MV-4-11 (cell line): Measurements from ENCODE around the gene SNCA.

Experiments
- DNase-seq: peaks from one replicate; lab custom pipeline; 2025; lab: John Stamatoyannopoulos, UW

SNCA gene

DNA sequence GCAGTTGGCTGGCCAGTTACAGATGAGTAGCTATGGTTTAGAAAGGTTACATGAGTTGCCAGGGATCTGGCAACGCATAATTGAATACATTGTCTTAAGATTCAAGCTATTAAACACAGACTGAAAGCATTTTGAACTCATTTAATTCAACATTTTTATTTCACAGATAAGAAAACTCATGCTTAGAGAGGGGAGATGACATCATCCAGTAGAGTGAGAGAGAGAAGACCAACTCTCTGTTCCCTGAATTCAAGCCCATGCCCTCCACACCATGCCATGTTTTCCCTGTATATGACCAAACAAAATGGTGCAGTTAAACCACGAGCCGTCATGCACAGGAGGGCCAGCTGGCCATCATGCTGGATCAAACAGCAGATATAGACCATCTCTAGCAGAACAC lies 22.6 kb downstream of the SNCA start:
- no peak for DNase-seq

DNA sequence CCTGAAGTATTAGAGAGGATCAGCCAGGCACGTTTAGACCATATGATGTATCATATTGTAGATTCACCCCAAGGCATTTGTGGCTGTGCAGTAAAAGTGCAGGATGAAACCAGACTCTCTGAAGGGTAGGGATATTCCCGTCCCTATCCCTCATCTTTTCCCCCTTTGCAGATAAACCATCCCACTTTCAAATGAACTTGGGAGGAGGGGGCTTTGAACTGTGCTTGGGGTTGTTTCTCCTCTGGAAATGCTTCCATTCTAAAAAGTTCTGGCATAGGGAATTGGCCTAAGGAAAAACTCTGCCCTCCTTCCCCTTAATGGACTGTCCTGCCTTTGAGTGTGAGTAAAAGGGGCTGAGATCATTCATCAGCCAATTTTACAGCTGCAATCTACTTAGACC lies 23.8 kb downstream of the SNCA start:
- no peak for DNase-seq

DNA sequence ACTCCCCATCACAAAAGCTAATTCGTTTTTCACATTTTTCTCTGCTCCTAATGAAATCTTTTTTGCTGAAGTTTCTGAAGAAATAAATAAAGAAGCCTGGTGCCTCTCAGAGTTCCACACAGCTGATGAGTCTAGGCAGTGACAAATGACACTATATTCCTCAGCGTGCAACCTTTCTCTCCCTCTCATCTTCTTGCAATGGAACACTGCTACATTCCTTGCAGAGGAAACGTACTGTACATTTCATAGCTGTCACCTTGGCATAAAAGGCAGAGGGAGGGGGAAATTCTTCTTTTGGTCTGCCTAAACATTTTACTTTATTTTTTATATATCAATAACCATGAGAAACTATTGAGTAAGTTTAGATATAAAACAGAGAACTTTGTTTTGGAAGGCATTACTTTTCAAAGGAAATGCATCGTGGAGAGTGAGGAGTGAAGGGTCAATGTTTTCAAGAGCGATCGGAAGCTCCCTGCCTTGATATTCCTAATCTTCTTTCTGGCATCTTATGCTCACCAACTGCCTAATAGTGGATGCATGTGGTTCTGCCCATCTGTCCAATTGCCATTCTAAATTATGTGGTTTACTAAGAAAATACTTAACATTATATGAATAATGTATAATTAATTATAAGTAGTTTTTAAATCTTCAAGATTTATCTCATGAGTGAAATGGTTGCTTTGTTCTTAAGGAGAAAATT lies 29.4 kb downstream of the SNCA start:
- no peak for DNase-seq

GRCh38 chr4:89805297-89805696 lies 31.7 kb downstream of the SNCA start:
- no peak for DNase-seq

GRCh38 chr4:89803915-89804314 lies 33.0 kb downstream of the SNCA start:
- DNase-seq = no peak

- no peak for DNase-seq
These were observed 33.9 kb downstream of the SNCA start for GRCh38 chr4:89803036-89803435.

GRCh38 chr4:89800527-89801103 lies 36.3 kb downstream of the SNCA start:
- no peak for DNase-seq

GRCh38 chr4:89800012-89800516 lies 36.9 kb downstream of the SNCA start:
- DNase-seq = no peak

- no peak for DNase-seq
These were observed 37.9 kb downstream of the SNCA start for GRCh38 chr4:89799071-89799470.

DNA sequence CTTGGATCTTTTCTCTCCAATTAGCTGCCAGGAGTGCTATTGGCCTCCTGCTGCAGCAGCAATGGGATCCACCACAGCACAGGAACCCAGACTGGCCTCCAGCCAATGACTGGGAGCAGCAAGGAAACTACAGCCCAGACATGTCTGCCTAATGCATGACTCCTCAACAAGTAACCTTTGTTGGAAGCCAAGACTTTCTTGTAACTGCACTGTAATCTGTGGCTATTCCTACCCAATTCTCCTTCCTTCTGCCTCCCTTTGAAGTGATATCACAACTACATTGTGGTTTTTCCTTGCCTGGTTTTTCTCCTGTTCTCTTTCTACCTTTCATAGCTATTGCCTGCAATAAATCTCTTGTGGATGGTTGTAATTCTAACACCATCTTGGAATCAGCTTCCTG lies 39.8 kb downstream of the SNCA start:
- DNase-seq = no peak

- DNase-seq = no peak
These were observed 48.5 kb downstream of the SNCA start for GRCh38 chr4:89788206-89789072.

- no peak for DNase-seq
These were observed 52.2 kb downstream of the SNCA start for GRCh38 chr4:89784686-89785231.

DNA sequence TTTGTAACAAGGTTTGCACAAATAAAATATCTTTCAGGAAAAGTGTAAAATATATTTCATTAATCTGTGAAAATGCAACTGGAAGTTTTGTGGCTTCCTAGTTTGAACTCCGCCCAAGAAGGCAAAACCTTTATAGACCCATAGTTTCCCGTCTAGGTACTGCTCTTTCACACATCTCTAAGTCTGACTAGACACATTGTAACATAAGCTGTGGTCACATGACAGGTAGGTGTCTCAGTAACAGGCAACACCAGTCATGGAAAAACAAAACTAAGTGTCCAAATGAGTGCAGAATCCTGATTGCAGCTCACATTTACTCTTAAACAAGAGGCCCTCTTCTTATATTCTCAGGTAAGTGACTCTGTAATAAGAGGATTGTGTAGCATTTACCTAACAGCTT lies 55.6 kb downstream of the SNCA start:
- no peak for DNase-seq

GRCh38 chr4:89773805-89774204 lies 63.2 kb downstream of the SNCA start:
- DNase-seq = no peak

GRCh38 chr4:89769856-89770255 lies 67.1 kb downstream of the SNCA start:
- DNase-seq = no peak

- DNase-seq = no peak
These were observed 69.0 kb downstream of the SNCA start for GRCh38 chr4:89767924-89768323.

GRCh38 chr4:89765966-89766365 lies 71.0 kb downstream of the SNCA start:
- no peak for DNase-seq

GRCh38 chr4:89765528-89765927 lies 71.4 kb downstream of the SNCA start:
- no peak for DNase-seq

DNA sequence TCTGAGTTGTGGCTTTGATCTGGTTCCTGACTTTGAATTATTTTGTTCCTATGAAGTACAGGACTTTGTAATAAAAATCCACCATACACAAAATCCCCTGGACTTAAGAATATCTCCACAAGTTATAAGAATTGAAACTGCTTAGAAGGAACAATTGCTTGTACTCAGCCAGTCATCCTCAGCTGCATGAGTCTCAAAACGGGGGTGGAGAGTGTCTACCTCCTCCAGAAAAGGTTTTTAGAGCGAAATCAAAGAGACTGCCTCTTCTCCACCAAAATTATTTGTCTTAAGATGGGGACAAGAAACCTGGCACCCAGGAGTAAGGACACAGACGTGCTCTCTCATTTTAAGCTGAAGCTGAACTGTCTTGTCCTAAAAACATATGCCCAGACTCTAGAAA lies 74.7 kb downstream of the SNCA start:
- DNase-seq = no peak

GRCh38 chr4:89759426-89759825 lies 77.5 kb downstream of the SNCA start:
- DNase-seq = no peak

DNA sequence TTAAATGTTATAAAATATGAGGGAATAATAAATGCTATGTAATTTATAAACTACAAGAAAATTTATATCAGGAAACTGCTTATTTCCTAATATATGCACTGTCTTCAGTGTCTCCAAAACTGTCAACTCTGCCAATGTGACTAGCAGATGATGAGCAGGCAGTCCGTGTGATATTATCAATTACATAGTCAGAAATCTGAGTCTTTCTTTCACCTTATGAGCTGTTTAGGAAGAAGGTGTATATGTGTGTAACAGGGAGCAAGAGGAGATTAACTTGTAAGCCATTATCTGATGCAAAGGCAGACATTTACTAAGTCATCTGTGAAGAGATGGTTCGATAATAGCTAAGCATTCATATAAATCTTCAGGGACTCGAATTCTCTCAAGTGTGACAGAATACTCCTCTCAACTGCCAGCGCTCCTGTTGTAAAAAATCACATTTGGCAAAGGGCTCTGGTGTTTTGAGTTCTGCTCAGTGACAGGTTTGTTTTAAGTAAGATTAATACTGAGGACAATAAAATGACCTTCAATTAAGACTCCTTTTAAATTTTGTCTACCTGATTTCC lies 79.7 kb downstream of the SNCA start:
- DNase-seq = no peak

- DNase-seq = no peak
These were observed 81.7 kb downstream of the SNCA start for GRCh38 chr4:89755220-89755619.
